Measurements from ENCODE around the gene NAT8. TPM values are rescaled to one million over a fixed set of nuclear protein-coding genes. Genes with fewer than 3 reads are reported as not detected.

Gene NAT8
- total and polyA plus RNA-seq, 2 of the 8 experiments (the other 6 are each of a cell fraction or from before 2014, with no cell fraction given), result not detected

DNA sequence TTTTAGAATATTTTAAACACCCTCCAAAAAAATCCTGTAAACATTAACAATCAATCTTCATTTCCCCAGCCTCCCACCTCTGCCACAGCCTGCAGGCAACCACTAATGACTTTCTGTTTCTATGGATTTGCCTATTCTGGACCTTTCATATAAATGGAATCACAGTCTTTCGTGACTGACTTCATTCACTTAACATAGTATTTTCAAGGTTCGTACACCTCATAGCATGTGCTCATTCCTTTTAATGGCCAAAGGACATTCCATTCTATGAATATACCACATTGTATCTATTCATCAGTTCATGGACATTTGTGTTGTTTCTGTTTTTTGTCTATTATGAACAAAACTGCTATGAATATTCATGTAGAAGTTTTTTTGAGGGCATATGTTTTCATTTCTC, 48.5 kb downstream of the NAT8 start (continued):
- no peak for TF ChIP-seq GTF2F1 (IDR thresholded peaks at IDR 0.05; ENCODE audit: borderline replicate concordance, low read depth, low read length)
- TF ChIP-seq USF2 (IDR thresholded peaks at IDR 0.05; ENCODE audit: low read length), result no peak
- TF ChIP-seq CHD7 (IDR thresholded peaks at IDR 0.05; ENCODE audit: insufficient replicate concordance, low read length), result no peak
